T-helper 2 cell (primary cell): ENCODE measurements around the gene UGT1A10.

Experiments used
- DNase-seq, 5 experiments: peaks; one replicate each; pipeline versions ENCODE4 v3.0.0 to v3.0.0-alpha.2; 2012 to 2022

The UGT1A10 gene

GRCh38 chr2:233656443-233656842, 20.2 kb downstream of the UGT1A10 start:
- peak in 1 of 5 experiments; percentile 35 for DNase-seq

DNA sequence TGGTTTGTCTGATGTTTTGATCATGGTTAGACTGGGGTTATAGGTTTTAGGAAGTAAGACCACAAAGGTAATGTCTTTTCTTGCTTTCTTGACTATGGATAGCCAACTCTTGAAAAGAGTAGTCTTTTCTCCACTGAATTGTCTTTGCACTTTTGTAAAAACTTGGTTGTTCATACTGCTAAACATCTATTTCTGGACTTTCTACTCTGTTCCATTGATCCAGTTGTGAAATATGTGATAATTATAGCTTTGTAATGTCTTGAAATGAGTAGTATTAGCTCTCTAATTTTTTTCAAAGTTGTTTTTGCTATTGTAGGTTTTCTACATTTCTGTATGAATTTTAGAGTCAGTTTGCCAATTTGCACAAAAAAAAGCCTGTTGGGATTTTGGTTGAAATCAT, 22.4 kb downstream of the UGT1A10 start:
- no peak for DNase-seq

DNA sequence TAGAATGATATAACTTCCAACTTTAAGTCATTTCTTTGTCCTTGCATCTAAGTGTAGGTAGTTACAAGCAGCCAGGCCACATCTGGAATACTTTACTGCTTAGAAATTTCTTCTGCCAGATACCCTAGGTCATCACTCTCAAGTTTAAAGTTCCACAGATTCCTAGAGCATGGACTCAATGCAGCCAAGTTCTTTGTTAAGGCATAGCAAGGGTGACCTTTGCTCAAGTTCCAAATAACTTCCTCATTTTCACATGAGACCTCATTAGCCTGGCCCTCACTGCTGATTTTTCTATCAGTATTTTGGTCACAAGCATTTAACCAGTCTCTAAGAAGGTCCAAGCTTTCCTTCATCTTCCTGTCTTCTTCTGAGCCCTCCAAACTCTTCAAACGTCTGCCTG, 27.7 kb downstream of the UGT1A10 start:
- DNase-seq: no peak

DNA sequence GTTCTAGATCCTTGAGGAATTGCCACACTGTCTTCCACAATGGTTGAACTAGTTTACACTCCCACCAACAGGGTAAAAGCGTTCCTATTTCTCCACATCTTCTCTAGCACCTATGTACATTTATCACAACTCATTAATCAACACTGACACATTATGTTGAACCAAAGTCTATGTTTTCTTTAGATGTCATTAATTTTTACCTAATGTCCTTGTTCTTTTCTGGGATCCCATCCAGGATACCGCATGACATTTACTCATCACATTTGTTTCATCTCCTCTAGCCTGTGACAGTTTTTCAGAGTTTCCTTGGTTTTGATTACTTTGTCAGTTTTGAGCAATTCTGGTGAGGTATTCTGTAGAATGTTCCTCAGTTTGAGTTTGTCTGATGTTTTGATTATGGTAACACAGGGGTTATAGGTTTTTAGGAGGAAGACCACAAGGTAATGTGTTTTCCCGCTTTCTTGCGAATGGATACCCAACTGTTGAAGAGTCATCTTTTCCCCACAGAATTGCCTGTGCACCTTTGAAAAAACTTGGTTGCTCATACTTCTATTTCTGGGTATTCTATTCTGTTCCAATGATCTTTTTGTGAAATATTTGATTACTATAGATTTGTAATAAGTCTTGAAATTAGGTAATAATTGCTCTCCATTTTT, 32.5 kb downstream of the UGT1A10 start:
- no peak for DNase-seq

GRCh38 chr2:233671290-233672161, 35.3 kb downstream of the UGT1A10 start, which contains the start of gene UGT1A9:
UGT1A9 (plus strand) TSS chr2:233671898; CDS start chr2:233671935, 37 bp downstream.
- DNase-seq: no peak

- DNase-seq: no peak
Observed at GRCh38 chr2:233672886-233673285, 36.6 kb downstream of the UGT1A10 start.

GRCh38 chr2:233673896-233674295, 37.6 kb downstream of the UGT1A10 start:
- DNase-seq: no peak

DNA sequence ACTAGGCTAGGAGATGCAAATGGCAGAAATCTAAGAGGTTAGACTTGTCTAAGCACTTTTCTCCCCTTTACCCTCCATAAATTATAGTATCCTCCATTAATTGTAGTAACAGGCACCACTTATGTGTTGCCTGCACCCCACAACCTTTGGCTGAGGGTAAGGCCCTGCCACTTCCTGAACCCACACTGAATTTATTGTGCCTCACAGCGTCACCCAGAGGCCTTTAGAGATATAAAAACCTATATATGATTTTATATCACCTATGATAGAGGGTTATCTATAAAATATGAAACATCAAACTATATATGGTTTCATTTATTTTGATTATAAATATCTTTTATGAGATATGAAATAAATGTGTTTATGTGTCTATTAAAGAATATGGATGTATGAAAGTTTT, 38.1 kb downstream of the UGT1A10 start:
- peak in 1 of 5 experiments; percentile 22 for DNase-seq

DNA sequence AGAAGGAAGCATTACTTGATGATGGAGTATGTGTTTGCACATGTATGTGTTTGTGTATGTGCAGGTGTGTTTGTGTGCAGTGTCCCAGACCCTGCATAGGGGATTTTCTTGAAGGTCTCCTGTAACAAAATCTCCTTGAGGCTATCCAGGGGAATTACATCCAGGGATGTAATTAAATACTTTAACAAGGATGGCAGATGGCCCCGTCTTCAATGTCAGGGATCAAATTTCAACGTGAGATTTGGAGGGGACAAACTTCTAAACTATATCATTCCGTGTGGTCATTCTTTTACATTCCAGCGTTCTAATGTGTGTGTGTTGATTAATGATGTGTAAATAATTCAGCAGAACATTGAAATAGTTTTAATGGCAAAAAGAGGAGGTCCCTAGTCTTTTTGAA, 38.7 kb downstream of the UGT1A10 start:
- DNase-seq: no peak

DNA sequence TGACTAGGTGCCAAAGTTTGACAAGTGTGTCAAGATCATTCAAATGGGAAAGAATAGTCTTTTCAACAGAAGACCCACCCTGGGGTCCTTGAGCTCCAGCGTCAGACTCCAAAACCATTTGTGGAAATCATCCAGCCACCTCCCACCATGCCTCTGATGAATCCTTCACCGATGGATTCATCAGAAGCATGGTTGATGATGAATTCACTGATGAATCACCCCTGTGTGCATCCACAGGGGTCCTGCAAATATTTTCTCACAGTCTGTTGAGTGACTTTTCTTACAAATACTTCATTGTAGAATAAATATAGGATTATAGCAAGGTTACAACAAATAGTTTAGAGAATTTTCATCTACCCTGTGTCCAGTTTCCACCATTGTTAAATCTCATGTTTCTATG, 39.8 kb downstream of the UGT1A10 start:
- DNase-seq: no peak

DNA sequence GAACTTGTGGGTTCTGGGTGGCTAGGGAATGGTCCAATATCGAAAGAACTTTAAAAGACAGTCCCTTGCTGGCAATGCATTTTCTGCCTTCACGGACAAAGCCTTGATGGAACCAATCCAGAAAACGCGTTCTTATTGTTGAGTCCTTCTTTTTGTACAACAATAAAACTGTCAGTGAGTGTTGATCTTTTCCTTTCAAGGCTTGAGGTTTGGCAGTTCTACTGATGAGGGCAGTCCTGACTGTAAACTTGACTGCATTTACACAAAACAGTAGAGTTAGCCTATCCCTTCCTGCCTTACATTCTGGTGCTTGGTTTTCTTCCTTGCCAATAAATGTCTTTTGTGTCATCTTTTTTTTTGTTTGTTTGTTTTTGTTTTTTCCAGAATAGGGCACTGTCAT, 42.9 kb downstream of the UGT1A10 start:
- DNase-seq: no peak

DNA sequence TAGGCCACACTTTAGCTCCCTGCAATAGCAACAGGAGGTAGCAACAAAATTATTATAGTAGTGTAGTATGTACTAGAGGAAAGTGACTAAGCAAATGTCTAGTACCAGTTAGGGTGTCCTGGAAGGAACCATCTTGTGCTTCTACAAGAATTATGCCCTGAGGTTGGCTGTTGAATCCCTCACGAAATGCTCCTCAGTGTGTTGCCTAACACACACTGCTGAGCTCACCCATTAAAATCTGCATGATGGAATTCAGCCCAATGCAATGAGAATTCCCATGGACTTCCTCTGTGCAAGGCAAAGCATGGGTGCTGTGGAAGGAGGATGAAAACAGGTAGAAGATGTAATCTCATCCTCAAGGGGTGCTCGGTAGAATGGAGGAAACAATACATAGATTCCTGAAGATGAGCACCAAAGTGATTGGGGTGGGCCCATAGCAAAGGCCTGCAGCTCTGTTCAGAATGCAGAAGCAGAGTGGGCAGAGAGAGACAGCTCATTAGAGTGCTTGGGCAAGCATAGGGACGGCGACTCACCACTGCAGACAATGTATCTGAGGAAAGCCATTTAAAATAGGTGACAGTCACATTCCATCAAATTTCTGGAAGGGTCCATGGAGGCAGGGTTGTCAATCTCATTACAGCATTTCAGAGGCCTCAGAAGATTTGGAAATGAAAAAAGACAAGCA, 44.3 kb downstream of the UGT1A10 start:
- DNase-seq: no peak

GRCh38 chr2:233681521-233682099, 45.4 kb downstream of the UGT1A10 start, which contains the start of gene UGT1A7:
UGT1A7 (plus strand) TSS chr2:233681901; CDS start chr2:233681938, 37 bp downstream.
- no peak for DNase-seq

GRCh38 chr2:233684640-233685039, 48.4 kb downstream of the UGT1A10 start:
- no peak for DNase-seq

GRCh38 chr2:233686928-233687327, 50.7 kb downstream of the UGT1A10 start:
- DNase-seq: no peak

- DNase-seq: no peak
Observed at GRCh38 chr2:233688341-233688740, 52.1 kb downstream of the UGT1A10 start.

- DNase-seq: no peak
Observed at GRCh38 chr2:233689031-233689430, 52.8 kb downstream of the UGT1A10 start.

GRCh38 chr2:233689501-233689900, 53.3 kb downstream of the UGT1A10 start:
- no peak for DNase-seq

DNA sequence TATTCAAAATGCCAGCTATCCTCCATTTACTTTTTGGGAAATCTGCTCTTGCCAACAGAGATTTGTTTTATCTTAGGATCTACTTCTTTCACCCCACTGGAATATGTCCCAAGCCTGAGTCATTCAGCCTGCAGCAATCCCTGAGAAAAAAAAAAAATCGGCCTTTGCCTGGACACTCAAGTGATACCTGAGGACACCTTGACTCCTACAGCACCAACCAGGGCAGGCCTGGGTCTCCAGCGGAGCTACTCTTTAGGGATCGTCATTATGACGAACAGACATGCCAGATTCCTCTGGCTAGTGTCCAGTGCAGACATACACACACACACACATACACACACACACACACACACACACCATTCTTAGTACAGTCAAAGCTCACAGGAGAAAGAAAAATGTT, 54.2 kb downstream of the UGT1A10 start:
- no peak for DNase-seq

DNA sequence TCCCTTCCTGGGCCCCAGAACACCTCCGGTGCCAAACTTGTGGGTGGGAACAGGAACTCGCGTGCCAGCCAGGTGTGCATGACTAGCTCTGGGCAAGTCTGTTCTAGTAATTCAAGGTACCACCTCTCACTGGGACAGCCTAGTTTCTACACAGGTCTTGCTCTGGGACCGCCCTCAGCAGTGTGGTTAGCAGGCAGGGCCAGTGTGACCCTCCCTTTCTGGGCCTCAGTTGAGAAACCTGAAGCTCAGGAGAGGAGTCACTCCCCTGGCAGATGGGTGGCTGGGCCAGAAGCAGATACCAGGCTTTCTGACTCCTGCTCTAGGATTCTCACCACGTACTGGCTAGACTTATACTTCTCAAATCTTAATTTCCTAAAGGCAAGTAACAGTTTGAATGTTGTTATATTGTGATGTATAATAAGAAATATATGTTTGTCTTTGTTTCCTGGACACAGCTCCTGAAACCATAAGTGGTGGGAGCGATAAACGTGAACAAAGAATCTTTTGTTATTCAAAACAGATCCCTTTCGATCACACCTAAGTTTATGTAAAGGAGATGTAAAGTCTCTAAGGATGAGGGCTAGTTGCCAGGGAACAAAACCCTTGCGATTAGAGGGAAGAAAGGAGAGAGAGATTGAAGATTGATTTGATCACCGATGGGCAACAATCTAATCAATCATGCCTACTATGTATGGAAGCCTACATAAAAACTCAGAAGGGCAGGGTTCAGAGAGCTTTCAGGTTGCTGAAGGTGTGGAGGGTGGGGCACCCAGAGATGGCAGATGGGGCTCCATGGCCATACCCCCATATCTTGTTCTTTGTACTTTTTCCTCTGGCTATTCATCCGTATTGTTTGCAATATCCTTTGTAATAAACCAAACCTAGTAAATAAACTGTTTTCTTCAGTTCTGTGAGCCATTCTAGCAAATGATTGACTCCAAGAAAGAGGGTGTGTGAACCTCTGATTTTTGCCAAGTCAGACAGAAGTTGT, 55.5 kb downstream of the UGT1A10 start:
- no peak for DNase-seq

- DNase-seq: no peak
Observed at GRCh38 chr2:233692648-233693047, 56.4 kb downstream of the UGT1A10 start, which contains the start of gene UGT1A6. UGT1A6 (plus strand) TSS chr2:233692890; CDS start chr2:233693005, 115 bp downstream.

DNA sequence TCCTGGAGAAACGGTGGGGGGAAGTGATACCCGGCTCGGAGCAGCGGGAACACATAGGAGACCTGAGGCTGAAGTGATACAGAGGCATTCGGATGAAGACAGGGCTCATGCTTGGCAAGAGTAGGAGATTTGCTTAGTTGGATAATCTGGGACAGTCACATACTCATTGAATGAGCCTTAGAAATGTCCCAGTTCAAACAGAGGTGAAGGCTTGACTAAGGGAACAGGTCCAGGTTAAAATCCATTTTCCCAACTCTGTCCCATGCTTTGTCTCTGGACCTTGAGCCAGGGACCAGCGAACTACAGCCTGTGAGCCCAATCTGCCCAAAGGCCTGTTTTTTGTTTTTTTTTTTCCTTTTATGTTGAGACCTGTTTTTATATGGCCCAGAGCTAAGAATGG, 57.7 kb downstream of the UGT1A10 start:
- no peak for DNase-seq
